HL-60 (cell line): Measurements from ENCODE around the gene C22orf31.

Experiments
- POLR2AphosphoS5 ChIP-seq: IDR thresholded peaks from 2 replicates; pipeline ENCODE4 v1.6.1; 2012; ENCODE audit warnings: low read depth
- SPI1 ChIP-seq: IDR thresholded peaks from 2 replicates; pipeline ENCODE4 v1.6.1; 2012; ENCODE audit warnings: low read depth, mild to moderate bottlenecking, borderline replicate concordance
- TF ChIP-seq, protein P1 (sequence below): IDR thresholded peaks from one replicate; pipeline ENCODE4 v1.5.1; 2011; ENCODE audit warnings: low read length, control low read depth, inconsistent platforms; ENCODE audit not compliant: insufficient read depth
- TF ChIP-seq, protein P2 (sequence below): IDR thresholded peaks from 2 replicates; pipeline ENCODE4 v1.6.1; 2012; ENCODE audit warnings: low read depth; ENCODE audit not compliant: insufficient replicate concordance

- TF ChIP-seq, protein P1, sequence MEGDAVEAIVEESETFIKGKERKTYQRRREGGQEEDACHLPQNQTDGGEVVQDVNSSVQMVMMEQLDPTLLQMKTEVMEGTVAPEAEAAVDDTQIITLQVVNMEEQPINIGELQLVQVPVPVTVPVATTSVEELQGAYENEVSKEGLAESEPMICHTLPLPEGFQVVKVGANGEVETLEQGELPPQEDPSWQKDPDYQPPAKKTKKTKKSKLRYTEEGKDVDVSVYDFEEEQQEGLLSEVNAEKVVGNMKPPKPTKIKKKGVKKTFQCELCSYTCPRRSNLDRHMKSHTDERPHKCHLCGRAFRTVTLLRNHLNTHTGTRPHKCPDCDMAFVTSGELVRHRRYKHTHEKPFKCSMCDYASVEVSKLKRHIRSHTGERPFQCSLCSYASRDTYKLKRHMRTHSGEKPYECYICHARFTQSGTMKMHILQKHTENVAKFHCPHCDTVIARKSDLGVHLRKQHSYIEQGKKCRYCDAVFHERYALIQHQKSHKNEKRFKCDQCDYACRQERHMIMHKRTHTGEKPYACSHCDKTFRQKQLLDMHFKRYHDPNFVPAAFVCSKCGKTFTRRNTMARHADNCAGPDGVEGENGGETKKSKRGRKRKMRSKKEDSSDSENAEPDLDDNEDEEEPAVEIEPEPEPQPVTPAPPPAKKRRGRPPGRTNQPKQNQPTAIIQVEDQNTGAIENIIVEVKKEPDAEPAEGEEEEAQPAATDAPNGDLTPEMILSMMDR, result no peak
- TF ChIP-seq POLR2AphosphoS5 (no peak), SPI1 (no peak)
- TF ChIP-seq, protein P2, sequence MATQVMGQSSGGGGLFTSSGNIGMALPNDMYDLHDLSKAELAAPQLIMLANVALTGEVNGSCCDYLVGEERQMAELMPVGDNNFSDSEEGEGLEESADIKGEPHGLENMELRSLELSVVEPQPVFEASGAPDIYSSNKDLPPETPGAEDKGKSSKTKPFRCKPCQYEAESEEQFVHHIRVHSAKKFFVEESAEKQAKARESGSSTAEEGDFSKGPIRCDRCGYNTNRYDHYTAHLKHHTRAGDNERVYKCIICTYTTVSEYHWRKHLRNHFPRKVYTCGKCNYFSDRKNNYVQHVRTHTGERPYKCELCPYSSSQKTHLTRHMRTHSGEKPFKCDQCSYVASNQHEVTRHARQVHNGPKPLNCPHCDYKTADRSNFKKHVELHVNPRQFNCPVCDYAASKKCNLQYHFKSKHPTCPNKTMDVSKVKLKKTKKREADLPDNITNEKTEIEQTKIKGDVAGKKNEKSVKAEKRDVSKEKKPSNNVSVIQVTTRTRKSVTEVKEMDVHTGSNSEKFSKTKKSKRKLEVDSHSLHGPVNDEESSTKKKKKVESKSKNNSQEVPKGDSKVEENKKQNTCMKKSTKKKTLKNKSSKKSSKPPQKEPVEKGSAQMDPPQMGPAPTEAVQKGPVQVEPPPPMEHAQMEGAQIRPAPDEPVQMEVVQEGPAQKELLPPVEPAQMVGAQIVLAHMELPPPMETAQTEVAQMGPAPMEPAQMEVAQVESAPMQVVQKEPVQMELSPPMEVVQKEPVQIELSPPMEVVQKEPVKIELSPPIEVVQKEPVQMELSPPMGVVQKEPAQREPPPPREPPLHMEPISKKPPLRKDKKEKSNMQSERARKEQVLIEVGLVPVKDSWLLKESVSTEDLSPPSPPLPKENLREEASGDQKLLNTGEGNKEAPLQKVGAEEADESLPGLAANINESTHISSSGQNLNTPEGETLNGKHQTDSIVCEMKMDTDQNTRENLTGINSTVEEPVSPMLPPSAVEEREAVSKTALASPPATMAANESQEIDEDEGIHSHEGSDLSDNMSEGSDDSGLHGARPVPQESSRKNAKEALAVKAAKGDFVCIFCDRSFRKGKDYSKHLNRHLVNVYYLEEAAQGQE, result no peak
These were observed 38.3 kb downstream of the C22orf31 start for GRCh38 chr22:29023172-29023796.
